ENCODE data around the gene MAPK7. TPM values are rescaled to one million over a fixed set of nuclear protein-coding genes. Genes with fewer than 3 reads are reported as not detected.

MAPK7 gene
- total RNA-seq, 4 donors from 2014 or later = 12.9 to 25.2 (median 21.9) TPM

DNA sequence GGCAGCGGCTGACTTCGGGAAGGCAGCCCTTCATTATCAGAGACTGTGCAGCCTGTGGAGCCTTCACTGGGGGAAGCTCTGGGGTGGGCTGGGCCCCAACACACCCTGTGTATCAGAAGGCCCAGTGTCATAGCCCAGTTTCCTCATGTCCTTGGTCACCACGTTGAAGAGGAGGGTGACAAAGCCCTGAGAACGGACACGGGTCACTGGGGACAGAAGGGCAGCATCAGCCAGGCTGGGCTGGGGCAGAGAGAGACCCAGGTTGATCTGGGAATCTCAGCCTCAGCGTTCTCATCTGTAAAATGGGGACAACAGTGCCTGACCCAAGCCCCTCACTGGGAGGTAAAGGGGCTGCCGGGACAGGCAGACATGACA is 35.1 kb upstream of the MAPK7 start:
- TF ChIP-seq, protein P1, sequence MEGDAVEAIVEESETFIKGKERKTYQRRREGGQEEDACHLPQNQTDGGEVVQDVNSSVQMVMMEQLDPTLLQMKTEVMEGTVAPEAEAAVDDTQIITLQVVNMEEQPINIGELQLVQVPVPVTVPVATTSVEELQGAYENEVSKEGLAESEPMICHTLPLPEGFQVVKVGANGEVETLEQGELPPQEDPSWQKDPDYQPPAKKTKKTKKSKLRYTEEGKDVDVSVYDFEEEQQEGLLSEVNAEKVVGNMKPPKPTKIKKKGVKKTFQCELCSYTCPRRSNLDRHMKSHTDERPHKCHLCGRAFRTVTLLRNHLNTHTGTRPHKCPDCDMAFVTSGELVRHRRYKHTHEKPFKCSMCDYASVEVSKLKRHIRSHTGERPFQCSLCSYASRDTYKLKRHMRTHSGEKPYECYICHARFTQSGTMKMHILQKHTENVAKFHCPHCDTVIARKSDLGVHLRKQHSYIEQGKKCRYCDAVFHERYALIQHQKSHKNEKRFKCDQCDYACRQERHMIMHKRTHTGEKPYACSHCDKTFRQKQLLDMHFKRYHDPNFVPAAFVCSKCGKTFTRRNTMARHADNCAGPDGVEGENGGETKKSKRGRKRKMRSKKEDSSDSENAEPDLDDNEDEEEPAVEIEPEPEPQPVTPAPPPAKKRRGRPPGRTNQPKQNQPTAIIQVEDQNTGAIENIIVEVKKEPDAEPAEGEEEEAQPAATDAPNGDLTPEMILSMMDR (IDR thresholded peaks at IDR 0.05) = no peak
- no peak for ATAC-seq (ENCODE audit: low FRiP score)
- no peak for DNase-seq (ENCODE audit: low spot score)

DNA sequence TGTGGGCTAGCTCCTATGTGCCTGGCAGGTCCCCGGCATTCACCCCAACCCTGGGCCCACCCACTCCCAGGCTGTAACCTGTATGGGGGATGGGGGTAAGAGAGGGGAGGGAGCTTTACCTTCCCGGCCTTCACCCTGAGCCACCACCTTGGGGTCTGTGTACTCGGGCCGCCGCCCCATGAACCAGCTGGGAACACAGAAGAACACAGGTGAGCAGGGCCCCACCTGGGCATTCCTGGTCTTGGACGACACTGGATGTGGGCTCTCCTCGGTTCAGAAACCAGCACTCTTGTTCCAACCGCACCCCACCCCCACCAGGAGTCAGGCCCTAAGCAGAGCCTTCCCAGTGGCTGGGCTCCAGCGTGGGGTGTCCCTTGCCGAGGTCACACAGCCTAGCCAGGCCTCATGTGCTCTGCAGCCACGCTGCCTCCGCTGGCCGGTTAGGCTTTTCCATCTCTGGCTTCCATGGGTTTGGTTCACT is 34.6 kb upstream of the MAPK7 start:
- ATAC-seq (ENCODE audit: low FRiP score) = no peak
- DNase-seq (ENCODE audit: low spot score) = no peak
- TF ChIP-seq, protein P1 (IDR thresholded peaks at IDR 0.05) = no peak

DNA sequence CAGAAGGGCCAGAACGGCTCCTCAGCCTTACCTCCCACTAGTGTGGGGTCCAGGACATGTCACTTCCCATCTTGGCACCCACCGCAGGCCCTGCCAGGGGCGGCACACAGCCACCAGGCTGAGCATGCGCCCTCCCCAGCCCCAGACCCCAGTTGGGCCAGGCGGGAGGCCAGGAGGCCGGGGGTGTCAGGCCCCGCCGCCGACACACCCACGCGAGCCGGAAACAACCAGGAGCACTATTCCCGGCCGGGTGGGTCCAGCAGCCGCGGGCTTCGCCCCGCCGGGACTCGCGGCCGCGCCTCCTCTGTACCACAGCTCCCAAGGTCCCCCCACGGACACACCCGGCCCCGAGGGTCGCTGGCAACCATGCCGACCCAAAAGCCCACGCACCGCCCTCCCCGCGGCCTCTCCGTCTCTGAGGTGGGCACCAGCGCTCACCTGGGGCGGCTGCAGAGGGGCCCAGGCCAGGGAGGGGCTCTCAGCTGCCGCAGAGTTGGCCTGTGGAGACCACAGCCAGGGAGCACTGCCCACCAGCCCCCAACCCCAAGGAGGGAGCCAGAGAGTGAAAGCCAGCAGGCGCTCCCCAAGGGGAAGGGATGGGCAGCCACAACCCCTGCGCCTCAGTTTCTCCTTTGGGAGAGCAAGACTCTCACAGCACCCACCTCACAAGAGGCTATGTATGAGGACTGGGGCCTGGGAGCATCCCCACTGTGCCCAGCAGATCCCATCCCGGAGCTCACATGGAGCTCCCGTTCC is 33.8 kb upstream of the MAPK7 start:
- ATAC-seq (ENCODE audit: low FRiP score) (no peak), DNase-seq (ENCODE audit: low spot score) (no peak)
- TF ChIP-seq, protein P1 (IDR thresholded peaks at IDR 0.05) = no peak

DNA sequence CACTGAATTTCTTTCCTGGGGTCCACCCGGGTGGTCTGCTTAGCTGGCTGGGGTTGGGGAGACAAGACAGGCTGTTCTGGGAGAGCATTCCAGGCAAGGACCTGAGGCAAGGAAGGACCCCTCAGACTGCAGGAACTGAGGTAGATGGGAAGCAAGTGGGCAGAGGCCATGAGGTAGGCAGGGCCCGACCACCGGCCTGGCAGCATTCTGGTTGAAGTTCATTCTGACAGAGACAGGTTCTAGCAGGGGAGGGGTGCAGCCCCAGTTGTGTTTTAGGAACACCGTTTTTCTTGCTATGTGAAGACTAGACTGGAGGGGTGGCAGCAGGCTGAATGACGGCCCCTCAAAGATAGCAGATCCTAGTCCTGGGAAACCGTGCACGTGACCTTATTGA is 33.2 kb upstream of the MAPK7 start:
- ATAC-seq (ENCODE audit: low FRiP score) (no peak), DNase-seq (ENCODE audit: low spot score) (no peak)
- TF ChIP-seq, protein P1 (IDR thresholded peaks at IDR 0.05) = no peak

DNA sequence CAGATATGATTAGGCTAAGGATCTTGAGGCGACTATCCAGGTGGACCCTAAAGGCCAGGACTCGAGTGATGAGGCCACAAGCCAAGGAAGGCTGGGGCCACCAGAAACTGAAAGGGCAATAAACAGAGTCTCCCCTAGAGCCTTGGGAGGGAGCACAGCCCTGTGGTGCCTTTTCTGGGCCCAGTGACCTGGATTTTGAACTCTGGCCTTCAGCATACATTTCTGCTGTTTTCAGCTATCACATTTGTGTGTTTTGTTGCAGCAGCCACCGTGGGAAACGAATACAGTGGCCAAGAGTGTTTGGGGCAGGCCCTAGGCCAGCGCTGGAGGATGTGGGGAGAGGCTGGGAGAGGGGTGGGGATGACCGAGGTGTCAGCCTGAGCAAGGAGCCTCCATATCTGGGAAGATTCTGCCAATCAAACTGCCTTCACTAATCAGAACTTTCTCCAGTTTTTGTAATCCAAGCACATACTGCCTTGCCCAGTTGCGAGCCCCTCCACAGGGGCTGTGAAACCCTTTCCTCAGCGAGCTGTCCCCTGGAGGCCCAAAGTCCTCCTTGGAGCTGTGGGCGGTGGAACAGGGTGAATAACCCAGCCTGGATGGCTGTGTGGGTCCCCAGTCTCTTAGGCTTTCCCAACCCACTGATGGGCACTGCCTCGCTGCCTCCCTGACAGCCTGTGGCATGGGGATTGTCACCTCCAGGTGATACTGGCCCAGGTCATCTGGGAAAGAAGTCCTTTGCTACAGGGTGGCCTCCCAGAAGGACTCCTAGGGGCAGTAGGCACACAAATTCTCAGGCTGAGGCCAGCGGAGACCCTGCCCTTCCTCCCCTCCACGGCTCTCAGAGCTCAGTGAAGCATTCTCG is 32.6 kb upstream of the MAPK7 start:
- DNase-seq (ENCODE audit: low spot score) (no peak), ATAC-seq (ENCODE audit: low FRiP score) (no peak)
- TF ChIP-seq, protein P1 (IDR thresholded peaks at IDR 0.05) = no peak

DNA sequence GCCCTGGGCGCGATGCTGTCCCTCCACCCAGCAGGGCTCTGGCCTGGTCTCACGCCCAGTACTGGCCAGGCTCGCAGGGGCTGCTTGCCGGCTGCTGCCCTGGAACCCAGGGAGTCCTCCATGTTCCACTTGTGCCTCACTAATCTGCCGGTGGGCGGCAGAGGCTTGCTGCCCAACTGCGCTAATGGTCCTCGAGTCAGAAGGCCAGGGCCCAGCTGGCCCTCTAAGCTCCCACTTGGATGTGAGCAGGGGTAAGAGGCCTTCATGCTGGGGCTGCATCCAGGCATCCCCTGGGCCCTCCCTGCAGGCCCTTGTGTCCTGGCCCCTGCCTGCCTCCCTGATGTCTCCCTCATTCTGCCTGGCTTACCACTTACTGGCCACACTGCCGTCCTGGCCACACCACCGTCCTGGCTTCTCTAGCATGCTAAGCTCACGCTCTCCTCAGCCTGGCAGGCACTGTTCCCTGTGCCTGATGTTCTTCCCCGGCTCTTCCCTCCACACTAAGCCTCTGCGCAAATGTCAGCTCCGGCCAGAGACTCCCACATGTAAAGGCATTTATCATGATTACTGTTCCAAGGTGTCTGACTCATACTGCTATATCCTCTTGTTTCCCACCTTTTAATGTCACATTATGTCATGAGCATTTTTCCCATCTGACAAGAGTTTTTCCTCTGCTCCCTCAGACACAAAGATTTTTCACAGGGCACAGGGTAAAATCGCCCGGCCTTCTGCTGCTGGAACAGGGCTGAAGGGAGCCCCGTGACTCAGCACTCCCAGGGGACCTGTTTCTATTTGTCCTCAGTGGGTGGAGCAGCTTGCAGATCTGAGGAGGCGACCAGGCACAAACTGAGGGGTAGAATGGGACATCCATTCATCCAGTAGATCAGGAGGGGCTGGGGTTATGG is 31.7 kb upstream of the MAPK7 start:
- ATAC-seq (ENCODE audit: low FRiP score) (peak; percentile 75), DNase-seq (ENCODE audit: low spot score) (no peak)
- TF ChIP-seq, protein P1 (IDR thresholded peaks at IDR 0.05) = no peak

Data from omental fat pad (tissue), 4 donors.